Brain pericyte (primary cell): ENCODE measurements around the gene B4GALT5.
A peak's percentile ranks its signal among the peaks of the same experiment; 100 is the strongest.
"Not testable (repeated sequence)": the region's sequence is repeated elsewhere in the genome, so short reads cannot be mapped to it uniquely, and the experiment has no call there.

ENCODE experiments used
- DNase-seq: peaks from one replicate; pipeline ENCODE4 v3.0.0-alpha.2; 2012; ENCODE audit warnings: low read depth, low spot score

Gene B4GALT5

GRCh38 chr20:49713753-49714712, at the start of gene B4GALT5:
B4GALT5 (minus strand) TSS chr20:49713878; CDS start chr20:49713690, 188 bp downstream.
- DNase-seq, result peak; percentile 32

GRCh38 chr20:49762940-49763766, 49.5 kb upstream of the B4GALT5 start:
- DNase-seq, result no peak

GRCh38 chr20:49761888-49762287, 48.2 kb upstream of the B4GALT5 start:
- not testable (repeated sequence) for DNase-seq

GRCh38 chr20:49759266-49759950, 45.7 kb upstream of the B4GALT5 start:
- no peak for DNase-seq

GRCh38 chr20:49758781-49759180, 45.1 kb upstream of the B4GALT5 start:
- no peak for DNase-seq

GRCh38 chr20:49757597-49757996, 43.9 kb upstream of the B4GALT5 start:
- no peak for DNase-seq

GRCh38 chr20:49756241-49756640, 42.6 kb upstream of the B4GALT5 start:
- no peak for DNase-seq

GRCh38 chr20:49754596-49754995, 40.9 kb upstream of the B4GALT5 start:
- DNase-seq, result no peak

GRCh38 chr20:49753133-49753532, 39.5 kb upstream of the B4GALT5 start:
- DNase-seq, result no peak

- DNase-seq, result no peak
These were observed 38.7 kb upstream of the B4GALT5 start for GRCh38 chr20:49752201-49752903.

- DNase-seq, result no peak
These were observed 37.7 kb upstream of the B4GALT5 start for GRCh38 chr20:49751397-49751736.

GRCh38 chr20:49750611-49751396, 37.1 kb upstream of the B4GALT5 start:
- DNase-seq, result no peak

GRCh38 chr20:49749625-49750024, 35.9 kb upstream of the B4GALT5 start:
- no peak for DNase-seq

GRCh38 chr20:49748525-49748838, 34.8 kb upstream of the B4GALT5 start:
- DNase-seq, result no peak

GRCh38 chr20:49747707-49748524, 34.2 kb upstream of the B4GALT5 start:
- no peak for DNase-seq

- DNase-seq, result no peak
These were observed 29.3 kb upstream of the B4GALT5 start for GRCh38 chr20:49742948-49743347.

GRCh38 chr20:49741977-49742376, 28.3 kb upstream of the B4GALT5 start:
- no peak for DNase-seq

GRCh38 chr20:49740807-49741206, 27.1 kb upstream of the B4GALT5 start:
- DNase-seq, result no peak

GRCh38 chr20:49739042-49739441, 25.4 kb upstream of the B4GALT5 start:
- DNase-seq, result no peak

GRCh38 chr20:49737260-49737659, 23.6 kb upstream of the B4GALT5 start:
- no peak for DNase-seq
